Activated T-helper 2 cell treated with anti-CD3 and anti-CD28 coated beads, Interferon-gamma antibody, Interleukin-2, Interleukin-4, amounts not matched to agents 10 μg/mL and 5 μg/mL and 100 μg/mL, durations not matched to agents 14 hours and 24 hours and 36 hours (primary cell): ENCODE measurements around the gene TSKU. TPM values are rescaled to one million over a fixed set of nuclear protein-coding genes. Genes with fewer than 3 reads are reported as not detected.

Source experiments
- DNase-seq: peaks from one replicate; pipeline ENCODE4 v3.0.0; 2021; ENCODE audit warnings: low spot score
- H3K27ac Mint-ChIP-seq: one replicate; pipeline ENCODE4 v1.8.0; 2021; ENCODE audit warnings: mixed read lengths
- H3K27me3 Mint-ChIP-seq: one replicate; pipeline ENCODE4 v1.8.0; 2021; ENCODE audit warnings: low read depth, mixed read lengths
- H3K36me3 Mint-ChIP-seq: one replicate; pipeline ENCODE4 v1.8.0; 2021; ENCODE audit warnings: low read depth, mixed read lengths
- H3K4me1 Mint-ChIP-seq: one replicate; pipeline ENCODE4 v1.8.0; 2021; ENCODE audit warnings: low read depth, mixed read lengths
- H3K4me3 Mint-ChIP-seq: one replicate; pipeline ENCODE4 v1.8.0; 2021; ENCODE audit warnings: low read depth, mild to moderate bottlenecking, moderate library complexity, mixed read lengths
- H3K9me3 Mint-ChIP-seq: one replicate; pipeline ENCODE4 v1.8.0; 2021; ENCODE audit warnings: mixed read lengths
- intact Hi-C: fragments of 100-400 bp; cut with micrococcal nuclease; formaldehyde crosslinking; loops from one replicate; pipeline ENCODE4 v1.15.1; 2023
- total RNA-seq: library from RNA; stranded (reverse); gene quantifications from 2 replicates; pipeline ENCODE4 v1.2.3, GENCODE V29; 2022

The TSKU gene
- total RNA-seq, 1 donor from 2014 or later: 13.7 TPM

- peaks cover 10% of the 10 kb centered on the region for H3K4me1 Mint-ChIP-seq
- H3K27me3 Mint-ChIP-seq: peaks cover 4% of the 10 kb centered on the region
- DNase-seq: no peak
- H3K4me3 Mint-ChIP-seq: no peak overlapping the region
- no peak overlapping the region for H3K27ac Mint-ChIP-seq
- no peaks in the 10 kb centered on the region for H3K36me3 Mint-ChIP-seq
- intact Hi-C loops: no loop called here
- H3K9me3 Mint-ChIP-seq: no peaks in the 10 kb centered on the region
These were observed 38.1 kb upstream of the TSKU start for GRCh38 chr11:76745044-76745376.

GRCh38 chr11:76745561-76746207 lies 37.5 kb upstream of the TSKU start:
- DNase-seq: no peak
- peaks cover 6% of the 10 kb centered on the region for H3K4me1 Mint-ChIP-seq
- no peaks in the 10 kb centered on the region for H3K36me3 Mint-ChIP-seq
- no peaks in the 10 kb centered on the region for H3K9me3 Mint-ChIP-seq
- intact Hi-C loops: no loop called here
- no peak overlapping the region for H3K4me3 Mint-ChIP-seq
- peaks cover 4% of the 10 kb centered on the region for H3K27me3 Mint-ChIP-seq
- no peak overlapping the region for H3K27ac Mint-ChIP-seq

GRCh38 chr11:76747153-76747914 lies 35.8 kb upstream of the TSKU start:
- peaks cover 4% of the 10 kb centered on the region for H3K27me3 Mint-ChIP-seq
- H3K9me3 Mint-ChIP-seq: no peaks in the 10 kb centered on the region
- intact Hi-C loops: no loop called here
- peaks cover 4% of the 10 kb centered on the region for H3K4me1 Mint-ChIP-seq
- H3K36me3 Mint-ChIP-seq: no peaks in the 10 kb centered on the region
- no peak overlapping the region for H3K27ac Mint-ChIP-seq
- no peak for DNase-seq
- no peak overlapping the region for H3K4me3 Mint-ChIP-seq

- Mint-ChIP-seq H3K9me3 (no peaks in the 10 kb centered on the region), H3K4me1 (peaks cover 4% of the 10 kb centered on the region), H3K27ac (no peak overlapping the region), H3K27me3 (peaks cover 4% of the 10 kb centered on the region), H3K36me3 (no peaks in the 10 kb centered on the region), H3K4me3 (no peak overlapping the region)
- no peak for DNase-seq
- intact Hi-C loops: no loop called here
These were observed 35.0 kb upstream of the TSKU start for GRCh38 chr11:76747915-76748860.

GRCh38 chr11:76748948-76749347 lies 34.2 kb upstream of the TSKU start:
- Mint-ChIP-seq H3K36me3 (no peaks in the 10 kb centered on the region), H3K9me3 (no peaks in the 10 kb centered on the region), H3K27ac (no peak overlapping the region), H3K4me1 (peaks cover 4% of the 10 kb centered on the region), H3K27me3 (peaks cover 4% of the 10 kb centered on the region), H3K4me3 (no peak overlapping the region)
- intact Hi-C loops: no loop called here
- no peak for DNase-seq

GRCh38 chr11:76750067-76750466 lies 33.1 kb upstream of the TSKU start:
- H3K27me3 Mint-ChIP-seq: peaks cover 4% of the 10 kb centered on the region
- no peaks in the 10 kb centered on the region for H3K9me3 Mint-ChIP-seq
- intact Hi-C loops: no loop called here
- no peak overlapping the region for H3K27ac Mint-ChIP-seq
- no peaks in the 10 kb centered on the region for H3K36me3 Mint-ChIP-seq
- H3K4me1 Mint-ChIP-seq: peaks cover 4% of the 10 kb centered on the region
- H3K4me3 Mint-ChIP-seq: no peak overlapping the region
- no peak for DNase-seq

- Mint-ChIP-seq H3K36me3 (no peaks in the 10 kb centered on the region), H3K4me3 (no peak overlapping the region), H3K9me3 (no peaks in the 10 kb centered on the region), H3K4me1 (peaks cover 4% of the 10 kb centered on the region), H3K27ac (no peak overlapping the region), H3K27me3 (peaks cover 4% of the 10 kb centered on the region)
- intact Hi-C loops: no loop called here
- no peak for DNase-seq
These were observed 32.4 kb upstream of the TSKU start for GRCh38 chr11:76750746-76751145.

GRCh38 chr11:76752321-76753143 lies 30.6 kb upstream of the TSKU start:
- H3K4me3 Mint-ChIP-seq: no peak overlapping the region
- H3K36me3 Mint-ChIP-seq: no peaks in the 10 kb centered on the region
- no peaks in the 10 kb centered on the region for H3K9me3 Mint-ChIP-seq
- H3K27me3 Mint-ChIP-seq: peaks cover 1% of the 10 kb centered on the region
- intact Hi-C loops: no loop called here
- peaks cover 1% of the 10 kb centered on the region for H3K4me1 Mint-ChIP-seq
- no peak for DNase-seq
- no peak overlapping the region for H3K27ac Mint-ChIP-seq

- Mint-ChIP-seq H3K27me3 (no peaks in the 10 kb centered on the region), H3K9me3 (no peaks in the 10 kb centered on the region), H3K36me3 (no peaks in the 10 kb centered on the region), H3K27ac (no peak overlapping the region), H3K4me1 (no peaks in the 10 kb centered on the region), H3K4me3 (no peak overlapping the region)
- intact Hi-C loops: no loop called here
- DNase-seq: no peak
These were observed 29.7 kb upstream of the TSKU start for GRCh38 chr11:76753449-76753848.

- Mint-ChIP-seq H3K27me3 (no peaks in the 10 kb centered on the region), H3K27ac (no peak overlapping the region)
These were observed 29.2 kb upstream of the TSKU start for GRCh38 chr11:76753950-76754349.

GRCh38 chr11:76756341-76756741 lies 26.8 kb upstream of the TSKU start:
- intact Hi-C loops: no loop called here
- Mint-ChIP-seq H3K27ac (no peak overlapping the region), H3K27me3 (no peaks in the 10 kb centered on the region), H3K4me1 (no peaks in the 10 kb centered on the region), H3K36me3 (no peaks in the 10 kb centered on the region), H3K9me3 (no peaks in the 10 kb centered on the region), H3K4me3 (no peak overlapping the region)
- no peak for DNase-seq

More at GRCh38 chr11:76753950-76754349, 29.2 kb upstream of the TSKU start:
- Mint-ChIP-seq H3K9me3 (no peaks in the 10 kb centered on the region), H3K4me3 (no peak overlapping the region), H3K4me1 (no peaks in the 10 kb centered on the region), H3K36me3 (no peaks in the 10 kb centered on the region)
- intact Hi-C loops: no loop called here
- DNase-seq: no peak

GRCh38 chr11:76758311-76758710 lies 24.8 kb upstream of the TSKU start:
- no peak overlapping the region for H3K27ac Mint-ChIP-seq
- no peaks in the 10 kb centered on the region for H3K36me3 Mint-ChIP-seq
- H3K4me1 Mint-ChIP-seq: no peaks in the 10 kb centered on the region
- no peak overlapping the region for H3K4me3 Mint-ChIP-seq
- DNase-seq: no peak
- intact Hi-C loops: no loop called here
- H3K27me3 Mint-ChIP-seq: no peaks in the 10 kb centered on the region
- no peaks in the 10 kb centered on the region for H3K9me3 Mint-ChIP-seq
